Neural cell (in vitro differentiated cells): ENCODE results near the gene PDIA6. TPM values are rescaled to one million over a fixed set of nuclear protein-coding genes. Genes with fewer than 3 reads are reported as not detected.

Experiments
- H2AFZ ChIP-seq: fragments of 200-600, 300-800 bp; sonication (generic), shearing (Covaris generic); 2 replicates; pipeline ENCODE4 v1.6.0; 2014; ENCODE audit warnings: low read depth, mild to moderate bottlenecking, antibody characterized with exemption, low read length, moderate library complexity
- H3F3A ChIP-seq: fragments of 200-600 bp; shearing (Covaris generic); 2 replicates; pipeline ENCODE4 v1.6.1; 2016; ENCODE audit warnings: mild to moderate bottlenecking, moderate library complexity, mixed read lengths, antibody characterized with exemption, low read length; ENCODE audit not compliant: insufficient read depth, poor library complexity, severe bottlenecking
- H3K27ac ChIP-seq: fragments of 200-600, 300-800 bp; sonication (generic), shearing (Covaris generic); 2 replicates; pipeline ENCODE4 v1.5.1; 2014; ENCODE audit warnings: mild to moderate bottlenecking, low read length, moderate library complexity
- H3K27me3 ChIP-seq: fragments of 300-800, 200-600 bp; sonication (generic), shearing (Covaris generic); 2 replicates; pipeline ENCODE4 v1.6.0; 2014; ENCODE audit warnings: mild to moderate bottlenecking, low read depth, low read length, moderate library complexity; ENCODE audit not compliant: insufficient read depth
- H3K36me3 ChIP-seq: fragments of 300-800, 200-600 bp; sonication (generic), shearing (Covaris generic); 2 replicates; pipeline ENCODE4 v1.5.1; 2014; ENCODE audit warnings: mild to moderate bottlenecking, antibody characterized with exemption, low read length, moderate library complexity; ENCODE audit not compliant: insufficient read depth
- H3K4me2 ChIP-seq: fragments of 300-800, 200-600 bp; sonication (generic), shearing (Covaris generic); 2 replicates; pipeline ENCODE4 v1.6.0; 2014; ENCODE audit warnings: mild to moderate bottlenecking, low read length
- H3K4me3 ChIP-seq: fragments of 300-800, 200-600 bp; sonication (generic), shearing (Covaris generic); 2 replicates; pipeline ENCODE4 v1.5.1; 2014; ENCODE audit warnings: mild to moderate bottlenecking, low read length, moderate library complexity
- H3K79me2 ChIP-seq: fragments of 200-600 bp; shearing (Covaris generic); replicated peaks from 2 replicates; pipeline ENCODE4 v1.6.0; 2014; ENCODE audit warnings: mild to moderate bottlenecking, low read length, moderate library complexity; ENCODE audit not compliant: insufficient read depth
- H3K9ac ChIP-seq: fragments of 300-800, 200-600 bp; sonication (generic), shearing (Covaris generic); 2 replicates; pipeline ENCODE4 v1.6.1; 2016; ENCODE audit warnings: mild to moderate bottlenecking, low read length, mixed read lengths
- H3K9me2 ChIP-seq: fragments of 200-600 bp; shearing (Covaris generic); 2 replicates; pipeline ENCODE4 v1.6.1; 2016; ENCODE audit warnings: mild to moderate bottlenecking, low read length, mixed read lengths; ENCODE audit not compliant: insufficient read depth
- H3K9me3 ChIP-seq: fragments of 200-600, 300-800 bp; sonication (generic), shearing (Covaris generic); 2 replicates; pipeline ENCODE4 v1.6.1; 2016; ENCODE audit warnings: mild to moderate bottlenecking, mixed run types, low read length, moderate library complexity, mixed read lengths
- H4K20me1 ChIP-seq: fragments of 200-600 bp; shearing (Covaris generic); 2 replicates; pipeline ENCODE4 v1.6.1; 2016; ENCODE audit warnings: mild to moderate bottlenecking, mixed run types; ENCODE audit not compliant: insufficient read depth
- CTCF ChIP-seq: fragments of 450-650 bp; IDR thresholded peaks from 2 replicates; pipeline ENCODE4 v1.5.1; 2014; ENCODE audit warnings: antibody characterized with exemption, mild to moderate bottlenecking, moderate library complexity; ENCODE audit not compliant: poor library complexity, severe bottlenecking
- EP300 ChIP-seq: fragments of 450-650 bp; conservative IDR thresholded peaks from 2 replicates; pipeline ENCODE4 v1.6.1; 2014; ENCODE audit warnings: antibody characterized with exemption, mild to moderate bottlenecking, moderate library complexity; ENCODE audit not compliant: poor library complexity, severe bottlenecking
- EZH2 ChIP-seq: fragments of 200-600, 300-800 bp; shearing (Covaris generic), sonication (generic); IDR thresholded peaks from 2 replicates; pipeline ENCODE4 v1.6.1; 2014; ENCODE audit warnings: antibody characterized with exemption, low read length, borderline replicate concordance, mild to moderate bottlenecking; ENCODE audit not compliant: insufficient read depth, poor library complexity, severe bottlenecking
- MXI1 ChIP-seq: fragments of 450-650 bp; conservative IDR thresholded peaks from 2 replicates; pipeline ENCODE4 v1.6.1; 2014; ENCODE audit warnings: antibody characterized with exemption, mild to moderate bottlenecking; ENCODE audit not compliant: poor library complexity, severe bottlenecking
- POLR2AphosphoS5 ChIP-seq: IDR thresholded peaks from 2 replicates; pipeline ENCODE4 v1.6.1; 2012
- RAD21 ChIP-seq: fragments of 450-650 bp; conservative IDR thresholded peaks from 2 replicates; pipeline ENCODE4 v1.6.1; 2014; ENCODE audit warnings: antibody characterized with exemption, mild to moderate bottlenecking, moderate library complexity
- REST ChIP-seq: IDR thresholded peaks from 2 replicates; pipeline ENCODE4 v1.6.1; 2012; ENCODE audit warnings: borderline replicate concordance
- SMC3 ChIP-seq: fragments of 450-650 bp; conservative IDR thresholded peaks from 2 replicates; pipeline ENCODE4 v1.6.1; 2014; ENCODE audit warnings: antibody characterized with exemption, mild to moderate bottlenecking, moderate library complexity; ENCODE audit not compliant: poor library complexity
- TAF1 ChIP-seq: IDR thresholded peaks from 2 replicates; pipeline ENCODE4 v1.6.1; 2012; ENCODE audit warnings: low read depth
- polyA plus RNA-seq: library from polyadenylated mRNA; depleted of rRNA; stranded (reverse); fragments of >200 nt; gene quantifications from 2 replicates; pipeline ENCODE4 v1.2.3, GENCODE V29; 2014

Gene PDIA6
- polyA plus RNA-seq, 1 donor from 2014 or later, result 124 TPM

- Histone ChIP-seq H3K27me3 (no peaks in the 10 kb centered on the region), H3K79me2 (no peaks in the 10 kb centered on the region), H3F3A (no peaks in the 10 kb centered on the region), H3K9me3 (no peaks in the 10 kb centered on the region), H3K4me2 (no peak overlapping the region), H3K36me3 (no peaks in the 10 kb centered on the region), H3K9ac (no peak overlapping the region), H4K20me1 (no peaks in the 10 kb centered on the region), H3K9me2 (no peaks in the 10 kb centered on the region), H2AFZ (no peak overlapping the region), H3K27ac (no peak overlapping the region), H3K4me3 (no peak overlapping the region)
- TF ChIP-seq POLR2AphosphoS5 (no peak), CTCF (no peak), EZH2 (no peak), RAD21 (no peak), SMC3 (no peak), REST (no peak), MXI1 (no peak), EP300 (no peak), TAF1 (no peak)
Observed at GRCh38 chr2:10752236-10752635, 60.3 kb downstream of the PDIA6 start.

GRCh38 chr2:10750610-10751009 is 62.0 kb downstream of the PDIA6 start:
- Histone ChIP-seq H4K20me1 (no peaks in the 10 kb centered on the region), H3K27me3 (no peaks in the 10 kb centered on the region), H3K36me3 (no peaks in the 10 kb centered on the region)

More at GRCh38 chr2:10750610-10751009, 62.0 kb downstream of the PDIA6 start:
- H3F3A ChIP-seq, result no peaks in the 10 kb centered on the region
- no peak overlapping the region for H3K27ac ChIP-seq
- H3K4me3 ChIP-seq, result no peak overlapping the region
- no peak overlapping the region for H2AFZ ChIP-seq
- H3K9me3 ChIP-seq, result no peaks in the 10 kb centered on the region
- no peak overlapping the region for H3K4me2 ChIP-seq
- H3K9me2 ChIP-seq, result no peaks in the 10 kb centered on the region
- no peaks in the 10 kb centered on the region for H3K79me2 ChIP-seq
- TF ChIP-seq RAD21 (no peak), REST (no peak), SMC3 (no peak), MXI1 (no peak), EP300 (no peak), POLR2AphosphoS5 (no peak), CTCF (no peak), TAF1 (no peak), EZH2 (no peak)
- H3K9ac ChIP-seq, result no peak overlapping the region
